Measurements from ENCODE around the gene SHROOM1. TPM values are rescaled to one million over a fixed set of nuclear protein-coding genes. Genes with fewer than 3 reads are reported as not detected.

The SHROOM1 gene
- total and polyA plus RNA-seq, 9 of the 15 experiments (the other 6 are each of a cell fraction or from before 2014, with no cell fraction given) = 0.44 to 26.5 (median 11.9) TPM

GRCh38 chr5:132812781-132813598 lies 17.5 kb downstream of the SHROOM1 start, which contains the start of gene SOWAHA (continued):
- TF ChIP-seq ZNF407 (IDR thresholded peaks at IDR 0.05; ENCODE audit: low read depth) (no peak), MBD2 (IDR thresholded peaks at IDR 0.05; ENCODE audit: borderline replicate concordance, low read depth) (no peak), DPF2 (IDR thresholded peaks at IDR 0.05) (no peak)

All from K562 (cell line).